ENCODE measurements around the gene MAN2B1.
A peak's percentile ranks its signal among the peaks of the same experiment; 100 is the strongest.

MAN2B1 gene

GRCh38 chr19:12675940-12676339, 9.4 kb upstream of the MAN2B1 start:
- no peak overlapping the region for H3K27ac ChIP-seq
- no peak for TF ChIP-seq CTCF (conservative IDR thresholded peaks at IDR 0.05)

- TF ChIP-seq CTCF (conservative IDR thresholded peaks at IDR 0.05), result no peak
- no peak overlapping the region for H3K27ac ChIP-seq
Measured at GRCh38 chr19:12675399-12675798, 8.9 kb upstream of the MAN2B1 start.

- no peak for TF ChIP-seq CTCF (conservative IDR thresholded peaks at IDR 0.05)
- no peak overlapping the region for H3K27ac ChIP-seq
Measured at GRCh38 chr19:12672744-12673143, 6.2 kb upstream of the MAN2B1 start.

- H3K27ac ChIP-seq, result peak overlapping the region; percentile 94
- TF ChIP-seq CTCF (conservative IDR thresholded peaks at IDR 0.05), result no peak
Measured at GRCh38 chr19:12670159-12670928, 3.8 kb upstream of the MAN2B1 start.

GRCh38 chr19:12669270-12670158, 3.0 kb upstream of the MAN2B1 start:
- H3K27ac ChIP-seq, result peak overlapping the region; percentile 94
- TF ChIP-seq CTCF (conservative IDR thresholded peaks at IDR 0.05), result no peak

- peak overlapping the region; percentile 94 for H3K27ac ChIP-seq
- no peak for TF ChIP-seq CTCF (conservative IDR thresholded peaks at IDR 0.05)
Measured at GRCh38 chr19:12668932-12669269, 2.4 kb upstream of the MAN2B1 start.

- H3K27ac ChIP-seq, result peak overlapping the region; percentile 94
- TF ChIP-seq CTCF (conservative IDR thresholded peaks at IDR 0.05), result no peak
Measured at GRCh38 chr19:12668346-12668745, 1.8 kb upstream of the MAN2B1 start.
